Esophagus (tissue), 2 donors: ENCODE results near the gene MYBL2. TPM values are rescaled to one million over a fixed set of nuclear protein-coding genes. Genes with fewer than 3 reads are reported as not detected.
"Not testable (repeated sequence)": the region's sequence is repeated elsewhere in the genome, so short reads cannot be mapped to it uniquely, and the experiment has no call there.

ENCODE experiments used
- H3K27ac ChIP-seq, 2 donors: one replicate each; pipeline ENCODE4 v1.5.1; 2013; ENCODE audit warnings: low read depth in 2 of 2, mild to moderate bottlenecking in 2 of 2, inconsistent platforms in 1 of 2, low read length in 1 of 2, moderate library complexity in 1 of 2
- H3K27me3 ChIP-seq, 2 donors: one replicate each; pipeline ENCODE4 v1.6.1; 2013; ENCODE audit warnings: low read length in 2 of 2, control low read depth in 1 of 2, mild to moderate bottlenecking in 1 of 2; ENCODE audit not compliant: insufficient read depth in 2 of 2, control insufficient read depth in 1 of 2
- H3K36me3 ChIP-seq, 2 donors: one replicate each; pipeline ENCODE4 v1.6.1; 2013; ENCODE audit warnings: low read length in 1 of 2; ENCODE audit not compliant: control insufficient read depth in 2 of 2, insufficient read depth in 2 of 2
- H3K4me1 ChIP-seq, 2 donors: one replicate each; pipeline ENCODE4 v1.6.1; 2013; ENCODE audit warnings: low read length in 1 of 2; ENCODE audit not compliant: control insufficient read depth in 2 of 2, insufficient read depth in 2 of 2
- H3K4me3 ChIP-seq, 2 donors: one replicate each; pipeline ENCODE4 v1.5.1; 2013; ENCODE audit warnings: low read length in 2 of 2, mild to moderate bottlenecking in 2 of 2, low read depth in 1 of 2, moderate library complexity in 1 of 2
- H3K9me3 ChIP-seq, 2 donors: one replicate each; pipeline ENCODE4 v1.6.1; 2013; ENCODE audit warnings: mild to moderate bottlenecking in 2 of 2, low read depth in 1 of 2, low read length in 1 of 2, moderate library complexity in 1 of 2; ENCODE audit not compliant: control insufficient read depth in 2 of 2, insufficient read depth in 1 of 2
- WGBS, 2 donors: extraction: QIAGEN DNeasy Blood & Tissue Kit; methylation state at CpG; one replicate each; pipeline ENCODE4 v1.1.7; 2013; 5-methylcytosine and 5-hydroxymethylcytosine counted together
- polyA plus RNA-seq, 2 donors: library from polyadenylated mRNA; stranded (reverse); fragments of 200-250 nt; gene quantifications; one replicate each; pipeline ENCODE4 v1.2.3, GENCODE V29; 2013
- donor health status: healthy with polysubstance abuse.
- donor health status: Bipolar disorder and iron deficiency.

Gene MYBL2
- polyA plus RNA-seq, 2 donors, result 9.3 to 11.6 TPM

GRCh38 chr20:43752561-43753301 is 85.8 kb downstream of the MYBL2 start:
- Histone ChIP-seq H3K27me3 (no peaks in the 10 kb centered on the region), H3K4me3 (no peak overlapping the region), H3K36me3 (no peaks in the 10 kb centered on the region), H3K27ac (no peak overlapping the region), H3K4me1 (peaks cover 0 to 2% of the 10 kb centered on the region in 2 donors), H3K9me3 (no peaks in the 10 kb centered on the region)
- 70 to 76% methylated on average over 13 of the region's 13 CpGs for WGBS, 2 donors

DNA sequence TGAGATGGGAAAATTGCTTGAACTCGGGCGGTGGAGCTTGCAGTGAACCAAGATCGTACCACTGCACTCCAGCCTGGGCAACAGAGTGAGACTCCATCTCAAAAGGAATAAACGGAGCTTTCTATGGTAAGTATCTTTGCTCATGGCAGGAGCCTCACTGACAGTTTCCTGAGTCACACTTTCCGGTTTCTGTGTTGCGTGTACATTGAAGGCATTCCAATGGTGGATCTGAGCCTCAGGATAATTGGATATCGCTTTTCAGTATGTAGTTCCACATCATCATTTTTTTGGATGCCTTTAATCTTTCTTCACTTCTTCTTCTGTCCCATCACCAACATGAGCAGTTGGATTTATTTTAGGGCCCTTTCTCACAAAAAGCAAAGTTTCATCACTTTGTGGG is 88.5 kb downstream of the MYBL2 start:
- 81 to 84% methylated on average over 7 of the region's 7 CpGs for WGBS, 2 donors
- peaks cover 0 to 2% of the 10 kb centered on the region in 2 donors for H3K4me1 ChIP-seq
- H3K4me3 ChIP-seq, result no peak overlapping the region
- H3K27ac ChIP-seq, result no peak overlapping the region
- no peaks in the 10 kb centered on the region for H3K9me3 ChIP-seq
- no peaks in the 10 kb centered on the region for H3K27me3 ChIP-seq
- no peaks in the 10 kb centered on the region for H3K36me3 ChIP-seq

DNA sequence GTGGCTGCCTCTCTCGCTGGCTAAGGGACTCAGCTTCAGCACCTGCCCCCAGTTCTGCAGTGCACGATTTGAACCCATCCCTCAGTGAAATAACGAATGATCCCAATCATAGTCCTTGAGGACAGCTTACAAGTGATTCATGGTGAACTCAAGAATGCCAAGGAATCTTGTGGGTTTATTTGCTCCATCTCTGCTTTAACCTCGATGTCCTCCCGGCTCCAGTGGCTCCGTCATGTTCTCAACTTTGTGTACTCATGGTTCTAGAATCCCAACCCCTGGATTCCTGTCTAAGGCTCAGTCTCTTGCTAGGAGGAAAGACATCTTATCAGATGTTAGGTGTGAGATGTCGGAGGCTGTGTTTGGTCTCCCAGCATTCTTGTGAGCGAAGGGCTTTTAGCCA is 88.9 kb downstream of the MYBL2 start:
- Histone ChIP-seq H3K4me3 (no peak overlapping the region), H3K27me3 (no peaks in the 10 kb centered on the region), H3K27ac (no peak overlapping the region), H3K4me1 (peaks cover 0 to 2% of the 10 kb centered on the region in 2 donors), H3K36me3 (no peaks in the 10 kb centered on the region), H3K9me3 (no peaks in the 10 kb centered on the region)
- 88% methylated on average over 8 of the region's 8 CpGs for WGBS, 2 donors

DNA sequence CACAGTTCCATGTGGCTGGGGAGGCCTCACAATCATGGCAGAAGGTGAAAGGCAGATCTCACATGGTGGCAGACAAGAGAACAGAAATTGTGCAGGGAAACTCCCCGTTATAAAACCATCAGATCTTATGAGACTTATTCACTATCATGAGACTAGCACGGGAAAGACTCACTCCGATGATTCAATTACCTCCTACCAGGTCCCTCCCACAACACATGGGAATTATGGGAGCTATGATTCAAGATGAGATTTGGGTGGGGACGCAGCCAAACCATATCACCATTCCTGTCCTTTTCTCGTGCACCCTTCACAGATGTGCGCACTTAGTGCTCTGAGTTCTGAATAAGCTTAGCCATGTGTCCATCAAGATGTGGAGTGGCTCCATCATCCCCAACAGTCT is 91.0 kb downstream of the MYBL2 start:
- H3K4me3 ChIP-seq, H3K27me3 ChIP-seq, H3K9me3 ChIP-seq, H3K27ac ChIP-seq, H3K36me3 ChIP-seq, H3K4me1 ChIP-seq: not testable (repeated sequence)
- 82 to 84% methylated on average over 6 of the region's 6 CpGs for WGBS, 2 donors

- Histone ChIP-seq H3K27me3 (no peaks in the 10 kb centered on the region), H3K4me3 (no peak overlapping the region), H3K27ac (no peak overlapping the region), H3K36me3 (no peaks in the 10 kb centered on the region), H3K4me1 (no peaks in the 10 kb centered on the region), H3K9me3 (no peaks in the 10 kb centered on the region)
- 56 to 64% methylated on average over 15 of the region's 15 CpGs for WGBS, 2 donors
These were observed 94.7 kb downstream of the MYBL2 start for GRCh38 chr20:43761386-43762340.

- Histone ChIP-seq H3K9me3 (no peaks in the 10 kb centered on the region), H3K36me3 (no peaks in the 10 kb centered on the region), H3K4me1 (no peaks in the 10 kb centered on the region), H3K4me3 (no peak overlapping the region), H3K27ac (no peak overlapping the region), H3K27me3 (no peaks in the 10 kb centered on the region)
- 88 to 89% methylated on average over 7 of the region's 7 CpGs for WGBS, 2 donors
These were observed 96.0 kb downstream of the MYBL2 start for GRCh38 chr20:43762911-43763310.

GRCh38 chr20:43765916-43766315 is 99.0 kb downstream of the MYBL2 start:
- 33 to 57% methylated on average over 7 of the region's 7 CpGs for WGBS, 2 donors
- no peaks in the 10 kb centered on the region for H3K36me3 ChIP-seq
- no peaks in the 10 kb centered on the region for H3K9me3 ChIP-seq
- no peak overlapping the region for H3K4me3 ChIP-seq
- H3K27me3 ChIP-seq, result no peaks in the 10 kb centered on the region
- no peak overlapping the region for H3K27ac ChIP-seq
- no peaks in the 10 kb centered on the region for H3K4me1 ChIP-seq

Other genes with a start within 250 kb of the MYBL2 start
- gene SRSF6, start 209.2 kb upstream of the MYBL2 start, polyA plus RNA-seq, result 100 to 1,000 TPM in 1 of 2 donors, 10 to 100 TPM in 1; 68.9 to 106 TPM
- 10 to 100 TPM in 1 of 2 donors, 1 to 10 TPM in 1; 2.8 to 10.3 TPM for gene L3MBTL1, start 159.4 kb upstream of the MYBL2 start, polyA plus RNA-seq
- gene SGK2, start 108.1 kb upstream of the MYBL2 start, polyA plus RNA-seq, result under 1 TPM; 0.26 to 0.73 TPM
- gene IFT52, start 76.2 kb upstream of the MYBL2 start, polyA plus RNA-seq, result 10 to 100 TPM in 1 of 2 donors, 1 to 10 TPM in 1; 5.4 to 11.1 TPM
- not detected for gene GTSF1L, start 59.9 kb downstream of the MYBL2 start, polyA plus RNA-seq
- gene TOX2, start 247.7 kb downstream of the MYBL2 start, polyA plus RNA-seq, result 10 to 100 TPM in 1 of 2 donors, 1 to 10 TPM in 1; 6.9 to 10.5 TPM